GM23248 (cell line): ENCODE data around the gene RBFOX1.

Source experiments
- EZH2 ChIP-seq: fragments of 200-600 bp; sonication (generic); IDR thresholded peaks from 2 replicates; pipeline ENCODE4 v1.6.1; 2018; ENCODE audit warnings: antibody characterized with exemption, mild to moderate bottlenecking; ENCODE audit not compliant: insufficient read depth, poor library complexity, severe bottlenecking
- EZH2phosphoT487 ChIP-seq: fragments of 200-600 bp; sonication (generic); IDR thresholded peaks from 2 replicates; pipeline ENCODE4 v1.6.1; 2018; ENCODE audit warnings: antibody characterized with exemption, moderate library complexity, mild to moderate bottlenecking, low read depth; ENCODE audit not compliant: insufficient read depth

DNA sequence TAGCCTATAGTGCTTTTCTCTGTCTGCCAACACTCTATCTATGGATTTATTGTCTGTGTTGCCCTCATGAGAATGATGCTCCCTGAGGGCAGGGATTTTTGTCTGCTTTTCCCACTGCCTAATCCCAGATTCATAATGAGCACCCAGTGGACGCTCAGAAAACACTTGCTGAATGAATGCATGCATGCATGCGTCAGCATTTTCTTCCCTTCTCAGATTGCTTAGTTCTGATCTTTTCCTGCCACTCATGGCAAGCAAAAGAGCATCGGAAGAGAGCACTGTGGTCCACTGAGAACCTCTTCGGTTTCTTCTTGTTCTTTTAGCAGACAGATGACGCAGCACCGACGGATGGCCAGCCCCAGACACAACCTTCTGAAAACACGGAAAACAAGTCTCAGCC lies 246.8 kb downstream of the RBFOX1 start:
- TF ChIP-seq EZH2 (no peak), EZH2phosphoT487 (no peak)
